NK-92 treated with Interleukin-12 subunit alpha and Interleukin-12 subunit beta, amount 100 ng/mL, for 24 hours (cell line): ENCODE measurements around the gene PAOX.

Source experiments
- DNase-seq: peaks from one replicate; lab custom pipeline; 2025; lab: John Stamatoyannopoulos, UW

Gene PAOX

GRCh38 chr10:133349577-133350011 is 29.5 kb upstream of the PAOX start:
- DNase-seq = no peak

GRCh38 chr10:133350283-133350949 is 28.6 kb upstream of the PAOX start:
- DNase-seq = no peak

DNA sequence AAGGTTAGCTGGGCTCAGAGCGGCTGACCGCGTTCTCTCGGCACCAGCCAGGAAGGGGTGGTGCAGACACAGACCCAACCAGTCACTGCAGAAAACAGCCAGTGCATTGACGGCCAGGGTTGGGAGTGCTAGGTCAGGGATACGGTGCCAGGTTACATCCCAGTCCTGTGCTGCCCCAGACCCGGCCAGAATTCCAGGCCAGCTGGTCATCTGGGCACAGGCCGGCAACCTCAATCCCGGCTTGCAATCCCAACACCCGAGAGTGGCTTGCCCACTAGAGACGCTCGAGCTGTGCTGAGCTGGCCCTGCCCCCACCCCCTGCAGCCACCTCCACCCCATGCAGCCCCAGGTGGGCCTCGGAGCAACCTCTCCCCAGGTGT is 28.1 kb upstream of the PAOX start:
- DNase-seq = no peak

DNA sequence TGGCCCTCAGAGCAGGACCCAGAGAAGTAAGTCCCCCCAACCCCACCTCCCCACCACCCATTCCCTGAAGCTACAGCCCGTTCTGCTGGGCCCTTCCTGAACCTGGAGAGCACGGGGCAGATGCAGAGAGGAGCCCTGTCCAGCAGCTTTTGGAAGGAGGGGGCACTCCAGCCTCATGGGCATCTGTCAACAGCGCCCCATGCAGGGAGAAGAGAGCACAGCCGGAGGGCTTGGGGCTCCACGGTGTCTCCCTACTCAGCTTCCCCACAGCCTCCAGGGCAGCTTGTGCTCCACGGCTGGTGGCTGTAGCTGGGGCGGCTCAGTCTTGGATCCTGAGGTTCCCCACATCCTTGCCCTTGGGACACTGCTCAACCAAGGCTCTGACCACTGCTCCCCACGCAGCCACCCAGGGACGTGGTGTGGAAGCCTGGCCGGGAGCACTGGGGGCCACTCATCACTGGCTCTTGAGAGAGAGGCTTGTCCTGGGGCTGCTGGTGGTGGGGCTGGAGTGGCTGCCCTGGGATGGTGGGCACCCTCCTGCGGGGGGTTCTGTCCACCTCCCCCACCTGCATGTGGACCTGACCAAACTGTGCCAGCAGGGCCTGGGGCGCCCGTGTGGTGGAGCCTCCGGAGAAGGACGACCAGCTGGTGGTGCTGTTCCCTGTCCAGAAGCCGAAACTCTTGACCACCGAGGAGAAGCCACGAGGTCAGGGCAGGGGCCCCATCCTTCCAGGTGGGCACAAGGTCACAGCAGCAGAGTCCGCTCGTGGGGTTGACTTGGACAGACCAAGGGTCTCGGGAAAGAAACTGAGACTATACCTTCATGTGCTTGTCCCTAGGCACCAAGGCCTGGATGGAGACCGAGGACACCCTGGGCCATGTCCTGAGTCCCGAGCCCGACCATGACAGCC is 27.4 kb upstream of the PAOX start:
- no peak for DNase-seq

DNA sequence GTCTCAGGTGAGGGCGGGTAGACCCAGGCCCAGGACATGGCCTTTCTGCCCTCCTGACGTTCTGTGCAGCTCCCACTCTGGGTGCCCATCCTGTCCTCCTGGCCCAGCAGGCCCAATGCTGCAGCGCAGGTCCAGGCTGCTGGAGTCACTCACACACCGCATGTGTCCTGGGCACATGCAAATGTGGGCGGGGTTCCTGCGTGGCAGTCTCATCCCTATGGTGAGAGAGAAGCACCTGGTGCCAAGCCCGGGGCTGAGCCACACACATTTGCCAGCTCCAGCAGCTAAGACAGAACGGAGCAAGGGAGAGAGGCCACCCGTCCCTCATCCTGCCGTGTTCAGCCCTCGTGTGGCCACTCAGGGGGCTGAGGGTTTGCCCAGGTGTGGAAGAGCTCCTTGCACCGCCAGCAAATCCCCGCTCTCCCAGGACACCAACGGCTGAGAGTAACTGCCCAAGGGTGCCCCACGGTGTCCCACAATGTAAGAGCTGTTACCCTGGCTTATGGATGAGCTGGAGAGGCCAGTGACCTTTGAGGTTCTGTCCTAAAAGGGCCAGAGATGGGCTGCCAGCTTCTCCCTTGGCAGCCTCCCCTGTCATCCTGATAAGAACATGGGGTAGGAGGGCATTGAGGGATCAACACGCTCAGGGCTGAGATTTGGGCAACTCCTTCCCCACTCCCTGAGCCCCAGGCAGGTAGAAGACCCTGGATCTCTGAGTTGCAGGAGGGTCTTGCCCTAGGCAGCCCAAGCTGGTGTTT is 25.7 kb upstream of the PAOX start:
- no peak for DNase-seq

GRCh38 chr10:133353988-133354605 is 25.0 kb upstream of the PAOX start:
- DNase-seq = no peak

DNA sequence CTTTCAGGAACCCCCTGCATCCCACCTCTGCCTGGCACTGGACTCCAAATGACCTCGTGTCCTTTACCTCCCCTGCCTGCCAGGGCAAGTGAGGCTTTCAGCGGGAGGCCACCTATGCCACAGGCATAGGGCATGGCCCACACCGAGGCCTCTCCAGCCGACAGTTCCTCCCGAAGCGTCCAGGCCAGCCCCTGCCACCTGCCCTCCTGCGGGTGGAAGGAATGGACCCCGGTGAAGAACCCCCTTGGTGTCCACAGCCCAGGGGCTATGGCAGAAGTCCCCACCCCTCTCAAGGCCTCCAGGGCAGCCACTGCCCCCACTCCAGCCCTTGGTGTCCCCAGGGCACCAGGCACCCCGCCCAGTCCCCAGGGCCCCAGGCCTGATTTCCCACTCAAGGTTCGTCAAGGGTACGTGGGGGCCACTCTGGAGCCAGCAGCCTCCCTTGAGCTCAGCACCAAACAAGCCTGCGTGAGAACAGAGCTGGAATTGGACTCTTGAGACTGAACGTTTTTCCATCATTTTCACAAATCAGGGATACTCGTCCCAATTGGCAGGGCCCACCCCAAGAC is 24.3 kb upstream of the PAOX start:
- no peak for DNase-seq

GRCh38 chr10:133355266-133355665 is 23.8 kb upstream of the PAOX start:
- no peak for DNase-seq

- DNase-seq = no peak
These were observed 23.1 kb upstream of the PAOX start for GRCh38 chr10:133355991-133356390.

- no peak for DNase-seq
These were observed 22.3 kb upstream of the PAOX start for GRCh38 chr10:133356549-133357284.

DNA sequence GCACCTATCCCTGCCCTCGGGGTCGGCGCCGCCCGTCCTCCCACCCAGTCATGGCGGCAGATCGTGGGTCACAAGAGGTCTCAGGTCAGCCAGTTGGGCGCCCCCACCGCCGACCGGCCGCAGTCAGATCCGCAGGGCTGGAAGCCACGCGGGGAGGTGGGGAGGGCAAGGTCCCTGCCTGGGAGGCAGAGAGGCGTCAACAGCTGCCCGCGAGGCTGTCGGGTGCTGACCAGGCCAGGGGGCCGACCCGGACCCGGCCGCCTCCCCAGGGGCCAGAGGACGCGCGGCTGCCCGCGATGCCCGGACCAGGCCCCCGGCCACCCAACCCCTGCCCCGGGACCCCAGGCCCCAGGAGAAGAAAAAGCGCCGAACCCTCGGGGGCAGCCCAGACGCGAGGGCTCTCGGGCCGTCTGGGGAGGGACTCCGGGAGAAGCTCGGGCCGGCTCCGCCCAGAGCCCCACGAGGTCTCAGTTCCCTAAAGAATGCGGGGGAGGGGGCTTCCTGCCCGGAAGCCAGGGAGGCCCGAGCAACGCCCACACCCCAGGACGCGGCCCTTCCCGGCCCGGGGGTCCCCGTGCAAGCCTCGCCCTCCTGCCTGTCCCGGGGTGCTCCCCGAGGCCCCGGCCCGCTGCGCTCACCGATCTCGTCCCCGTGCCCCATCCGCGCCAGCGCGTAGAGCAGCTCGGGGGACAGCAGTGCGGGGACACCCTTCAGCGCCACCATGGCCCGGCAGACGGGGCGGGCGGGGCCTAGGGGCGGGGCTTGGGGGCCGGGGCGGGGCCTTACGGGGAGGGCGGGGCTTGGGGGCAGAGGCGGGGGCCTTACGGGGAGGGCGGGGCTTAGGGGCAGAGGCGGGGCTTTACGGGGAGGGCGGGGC is 21.5 kb upstream of the PAOX start, which contains the start of gene FUOM:
Gene FUOM (minus strand): TSS at position 735 of the 877 bp plus-strand sequence. CDS start 12 bp downstream, at position 723.
- DNase-seq = no peak

DNA sequence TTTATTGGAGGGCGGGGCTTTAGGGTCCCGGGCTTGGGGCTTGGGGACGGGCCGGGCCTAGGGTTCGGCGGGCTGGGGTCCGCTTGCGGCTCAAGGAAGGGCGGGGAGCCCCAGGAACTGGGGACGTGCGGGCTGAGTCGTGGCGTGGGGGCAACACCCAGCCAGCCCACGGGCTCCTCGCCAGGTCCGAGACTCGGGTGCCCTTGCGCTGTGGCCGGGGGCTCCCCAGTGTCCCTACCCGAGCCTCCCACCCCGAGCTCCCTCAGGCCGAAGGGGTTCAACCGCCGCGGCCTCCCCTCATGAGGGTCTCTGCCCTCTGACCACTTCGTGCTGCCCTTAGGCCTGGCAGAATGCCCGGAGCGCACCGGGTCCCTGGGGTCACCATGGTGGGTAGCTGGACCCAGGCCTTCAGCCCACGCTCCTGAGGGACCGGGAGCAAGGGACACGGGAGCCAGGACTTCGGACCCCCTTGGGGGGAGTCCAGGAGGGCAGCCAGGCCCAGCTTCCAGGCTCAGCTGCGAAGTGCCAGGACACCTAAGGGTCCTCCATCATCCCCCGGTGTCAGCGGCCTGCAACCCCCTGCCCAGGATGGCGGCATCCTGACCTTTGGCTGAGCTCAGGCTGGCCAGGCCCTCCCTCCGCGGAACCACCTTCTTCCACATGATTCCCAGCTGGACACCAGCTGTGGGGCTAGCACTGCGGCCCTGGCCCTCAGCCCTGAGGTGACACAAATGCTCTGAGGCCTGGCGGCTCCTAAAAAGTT is 20.7 kb upstream of the PAOX start:
- DNase-seq = no peak

DNA sequence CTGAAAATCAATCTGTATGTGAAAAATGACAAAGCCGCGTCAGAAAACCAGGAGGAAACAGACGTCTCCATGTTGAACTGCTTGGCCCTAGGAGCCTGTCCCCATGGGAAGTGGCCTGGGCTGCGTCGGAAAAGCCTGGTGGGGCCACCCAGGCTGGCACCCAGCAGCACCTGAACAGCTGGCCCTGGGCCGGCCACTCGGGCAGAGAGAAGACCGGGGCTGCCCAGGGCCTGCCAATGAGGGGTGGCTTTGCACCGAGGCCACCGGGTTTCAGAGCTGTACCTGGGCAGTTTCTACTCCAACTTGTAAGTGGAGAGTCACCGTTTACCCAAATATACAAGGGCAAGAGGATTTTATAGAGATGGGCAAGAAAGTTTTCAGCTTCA is 20.1 kb upstream of the PAOX start:
- DNase-seq = no peak

DNA sequence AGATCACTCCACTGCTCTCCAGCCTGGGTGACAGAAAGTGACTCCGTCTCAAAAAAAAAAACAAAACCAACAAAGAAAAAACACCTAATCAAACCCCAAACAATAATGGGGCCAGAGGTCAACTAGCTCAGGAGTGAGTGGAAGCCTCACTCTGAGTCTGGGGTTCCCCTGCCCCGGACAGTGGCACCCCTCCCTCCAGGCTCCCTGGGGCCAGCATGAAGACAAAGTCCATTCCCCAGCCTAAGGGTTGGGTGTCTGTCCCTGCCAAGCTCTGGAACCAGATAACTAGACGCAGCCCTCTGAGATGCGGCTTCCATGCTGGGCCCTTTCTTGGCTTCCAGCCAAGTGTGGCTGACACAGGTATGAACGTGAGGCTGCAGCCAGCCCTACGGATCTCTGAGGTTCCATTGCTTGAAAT is 19.5 kb upstream of the PAOX start:
- no peak for DNase-seq

DNA sequence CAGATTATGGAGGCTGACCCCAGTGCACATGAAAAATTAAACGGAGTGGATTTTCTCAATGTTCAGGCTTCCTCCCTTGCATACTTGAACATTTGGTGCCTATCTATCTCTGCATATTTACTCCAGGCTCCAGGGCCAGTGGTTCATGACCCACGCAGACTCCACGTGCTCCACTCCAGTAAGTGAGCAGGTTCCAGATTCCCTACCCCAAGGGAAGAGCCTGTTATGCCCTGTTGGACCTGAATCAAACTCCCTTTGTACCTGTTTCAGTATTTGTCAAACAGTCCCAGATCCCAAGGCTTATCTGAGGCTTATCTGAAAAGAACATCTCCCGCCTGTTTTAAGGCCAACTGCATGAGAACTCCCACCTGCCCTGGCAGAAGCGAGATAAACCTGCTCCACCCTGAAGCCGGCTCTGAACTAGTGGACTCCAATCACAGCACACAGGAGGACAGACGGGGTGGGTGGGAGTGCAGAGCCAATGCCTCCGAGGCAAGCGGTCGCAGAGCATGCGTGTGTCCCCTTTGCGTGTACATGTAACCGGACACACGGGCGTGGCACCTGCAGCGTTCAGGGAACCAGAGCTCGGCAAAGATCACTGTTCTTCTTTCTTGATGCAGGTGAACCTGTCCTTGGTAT is 19.0 kb upstream of the PAOX start:
- DNase-seq = no peak

DNA sequence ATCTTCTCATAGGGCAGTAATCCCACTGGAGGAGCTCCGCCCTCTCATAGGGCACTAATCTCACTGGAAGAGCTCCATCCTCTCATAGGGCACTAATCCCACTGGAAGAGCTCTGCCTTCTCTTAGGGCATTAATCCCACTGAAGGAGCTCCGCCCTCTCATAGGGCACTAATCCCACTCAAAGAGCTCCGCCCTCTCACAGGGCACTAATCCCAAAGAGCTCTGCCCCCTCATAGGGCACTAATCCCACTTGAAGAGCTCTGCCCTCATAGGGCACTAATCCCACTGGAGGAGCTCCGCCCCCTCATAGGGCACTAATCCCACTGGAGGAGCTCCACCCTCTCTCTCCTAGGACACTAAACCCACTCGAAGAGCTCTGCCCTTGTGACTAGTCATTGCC is 17.8 kb upstream of the PAOX start:
- DNase-seq = no peak

DNA sequence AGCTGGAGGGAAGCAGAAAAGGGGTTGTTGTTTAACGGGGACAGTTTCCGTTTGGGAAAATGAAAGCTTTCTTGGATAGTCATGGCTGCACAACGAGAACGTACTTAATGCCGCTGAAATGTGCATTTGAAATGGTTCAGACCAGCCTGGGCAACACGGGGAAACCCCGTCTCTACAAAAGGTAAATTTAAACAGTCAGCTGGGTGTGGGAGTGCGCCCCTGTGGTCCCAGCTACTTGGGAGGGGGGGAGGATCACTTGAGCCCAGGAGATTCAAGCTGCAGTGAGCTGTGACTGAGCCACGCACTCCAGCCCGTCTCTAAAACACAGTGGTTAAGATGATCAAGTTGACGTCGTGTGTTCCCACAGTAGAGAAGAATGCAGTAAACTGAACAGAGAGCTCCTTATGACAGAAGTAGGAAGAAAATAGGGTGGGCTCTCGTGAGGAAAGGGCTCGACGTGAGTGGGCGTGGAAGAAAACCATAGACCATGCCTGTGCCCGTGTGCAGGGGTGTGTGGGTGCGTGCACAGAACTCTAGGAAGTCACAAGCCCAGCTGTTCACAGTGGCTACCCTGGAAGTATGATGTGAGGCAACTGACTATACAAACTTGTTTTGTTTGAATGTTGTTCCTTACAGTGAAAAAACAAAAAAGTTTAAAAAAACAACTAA is 17.2 kb upstream of the PAOX start:
- DNase-seq = no peak

- DNase-seq = no peak
These were observed 16.2 kb upstream of the PAOX start for GRCh38 chr10:133362846-133363245.
